ENCODE data around the gene RABEP2. TPM values are rescaled to one million over a fixed set of nuclear protein-coding genes. Genes with fewer than 3 reads are reported as not detected.
A peak's percentile ranks its signal among the peaks of the same experiment; 100 is the strongest.

RABEP2 gene
- polyA plus RNA-seq, 2 of the 4 experiments (the other 2 are of a cell fraction) = 6.0 to 13.7 TPM

DNA sequence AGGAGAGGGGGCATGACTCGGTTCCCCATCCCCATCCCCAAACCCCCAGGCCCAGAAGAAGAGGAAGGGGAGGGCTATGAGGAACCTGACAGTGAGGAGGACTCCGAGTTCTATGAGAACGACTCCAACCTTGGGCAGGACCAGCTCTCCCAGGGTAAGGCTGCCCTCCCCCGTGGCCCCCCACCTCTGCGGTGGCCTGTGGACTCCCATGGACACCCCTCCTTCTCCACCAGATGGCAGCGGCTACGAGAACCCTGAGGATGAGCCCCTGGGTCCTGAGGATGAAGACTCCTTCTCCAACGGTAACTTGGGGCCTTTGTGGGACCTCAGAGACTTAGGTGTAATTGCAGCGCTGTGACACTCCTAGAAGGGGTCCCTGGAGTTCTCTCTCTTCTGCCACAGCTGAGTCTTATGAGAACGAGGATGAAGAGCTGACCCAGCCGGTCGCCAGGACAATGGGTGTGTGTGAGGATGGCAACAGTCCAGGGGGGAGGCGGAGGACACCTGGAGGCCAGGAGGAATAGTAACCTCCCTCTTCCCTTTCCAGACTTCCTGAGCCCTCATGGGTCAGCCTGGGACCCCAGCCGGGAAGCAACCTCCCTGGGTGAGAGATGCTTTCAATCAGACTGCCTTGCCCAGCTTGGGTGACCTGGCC is 12.3 kb upstream of the RABEP2 start:
- H3K4me2 ChIP-seq = no peak overlapping the region
- H3K27ac ChIP-seq = no peak overlapping the region
- TF ChIP-seq FOSL2 (IDR thresholded peaks at IDR 0.05) = no peak
- no peak for TF ChIP-seq FOSL2 (CRISPR knock-in tag; IDR thresholded peaks at IDR 0.05)
- TF ChIP-seq MAFK (IDR thresholded peaks at IDR 0.05; ENCODE audit: partially characterized antibody) = no peak
- TF ChIP-seq EP300 (IDR thresholded peaks at IDR 0.05) = no peak
- TF ChIP-seq SREBF2 (IDR thresholded peaks at IDR 0.05) = no peak
- TF ChIP-seq, protein P1, sequence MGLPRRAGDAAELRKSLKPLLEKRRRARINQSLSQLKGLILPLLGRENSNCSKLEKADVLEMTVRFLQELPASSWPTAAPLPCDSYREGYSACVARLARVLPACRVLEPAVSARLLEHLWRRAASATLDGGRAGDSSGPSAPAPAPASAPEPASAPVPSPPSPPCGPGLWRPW (IDR thresholded peaks at IDR 0.05) = no peak
- no peak for TF ChIP-seq POLR2A (IDR thresholded peaks at IDR 0.05; ENCODE audit: low read length)
- TF ChIP-seq, protein P2, sequence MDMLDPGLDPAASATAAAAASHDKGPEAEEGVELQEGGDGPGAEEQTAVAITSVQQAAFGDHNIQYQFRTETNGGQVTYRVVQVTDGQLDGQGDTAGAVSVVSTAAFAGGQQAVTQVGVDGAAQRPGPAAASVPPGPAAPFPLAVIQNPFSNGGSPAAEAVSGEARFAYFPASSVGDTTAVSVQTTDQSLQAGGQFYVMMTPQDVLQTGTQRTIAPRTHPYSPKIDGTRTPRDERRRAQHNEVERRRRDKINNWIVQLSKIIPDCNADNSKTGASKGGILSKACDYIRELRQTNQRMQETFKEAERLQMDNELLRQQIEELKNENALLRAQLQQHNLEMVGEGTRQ (IDR thresholded peaks at IDR 0.05) = no peak
- TF ChIP-seq SMC3 (IDR thresholded peaks at IDR 0.05) = no peak
- H3K9me3 ChIP-seq = no peaks in the 10 kb centered on the region
- WGBS (ENCODE audit: missing lambda C conversion rate) = 72% methylated on average over 14 of the region's 14 CpGs
- no peak overlapping the region for H3K4me3 ChIP-seq
- H3K4me1 ChIP-seq = no peaks in the 10 kb centered on the region
- FAIRE-seq (no peak), DNase-seq (ENCODE audit: low read depth in 1 of 2, low spot score in 1 of 2) (no peak), ATAC-seq (peak in 1 of 2 experiments; percentile 31; a peak in 3 of 6 replicates)
- ChIA-PET CTCF (interaction anchor here (1.2 to 13.3 kb wide), 4 partner anchors 7 to 36 kb away, joined by 3 to 92 read pairs (median 5); no protein-coding TSS in a partner anchor), POLR2A (interaction anchor here (0.5 kb wide), 1 partner anchor 29 kb away, joined by 3 read pairs; no protein-coding TSS in a partner anchor)

DNA sequence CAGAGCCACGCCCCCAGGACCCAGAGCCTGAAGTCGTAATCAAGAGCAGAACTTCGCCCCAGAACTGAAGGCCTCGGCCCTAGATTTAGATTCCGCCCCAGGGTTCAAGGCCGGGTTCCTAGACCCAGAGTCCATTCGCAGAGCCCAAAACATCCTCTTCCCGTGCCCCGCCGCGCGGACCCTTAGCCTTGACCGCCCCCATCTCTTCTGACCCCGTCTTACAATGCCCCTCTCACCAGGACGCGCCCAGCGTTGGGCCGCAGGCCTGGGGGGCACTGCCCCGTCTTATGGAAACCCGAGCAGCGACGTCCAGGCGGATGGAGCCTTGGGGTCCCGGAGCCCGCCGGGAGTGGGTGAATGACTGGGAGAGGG is 11.7 kb upstream of the RABEP2 start:
- no peak for FAIRE-seq
- no peak for TF ChIP-seq MAZ (IDR thresholded peaks at IDR 0.05; ENCODE audit: borderline replicate concordance, low read depth, low read length)
- TF ChIP-seq, protein P3, sequence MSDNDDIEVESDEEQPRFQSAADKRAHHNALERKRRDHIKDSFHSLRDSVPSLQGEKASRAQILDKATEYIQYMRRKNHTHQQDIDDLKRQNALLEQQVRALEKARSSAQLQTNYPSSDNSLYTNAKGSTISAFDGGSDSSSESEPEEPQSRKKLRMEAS (IDR thresholded peaks at IDR 0.05) = no peak
- CTCF ChIA-PET = interaction anchor here (2.4 to 13.3 kb wide), 2 partner anchors 8 to 37 kb away, joined by 6 to 92 read pairs; no protein-coding TSS in a partner anchor

DNA sequence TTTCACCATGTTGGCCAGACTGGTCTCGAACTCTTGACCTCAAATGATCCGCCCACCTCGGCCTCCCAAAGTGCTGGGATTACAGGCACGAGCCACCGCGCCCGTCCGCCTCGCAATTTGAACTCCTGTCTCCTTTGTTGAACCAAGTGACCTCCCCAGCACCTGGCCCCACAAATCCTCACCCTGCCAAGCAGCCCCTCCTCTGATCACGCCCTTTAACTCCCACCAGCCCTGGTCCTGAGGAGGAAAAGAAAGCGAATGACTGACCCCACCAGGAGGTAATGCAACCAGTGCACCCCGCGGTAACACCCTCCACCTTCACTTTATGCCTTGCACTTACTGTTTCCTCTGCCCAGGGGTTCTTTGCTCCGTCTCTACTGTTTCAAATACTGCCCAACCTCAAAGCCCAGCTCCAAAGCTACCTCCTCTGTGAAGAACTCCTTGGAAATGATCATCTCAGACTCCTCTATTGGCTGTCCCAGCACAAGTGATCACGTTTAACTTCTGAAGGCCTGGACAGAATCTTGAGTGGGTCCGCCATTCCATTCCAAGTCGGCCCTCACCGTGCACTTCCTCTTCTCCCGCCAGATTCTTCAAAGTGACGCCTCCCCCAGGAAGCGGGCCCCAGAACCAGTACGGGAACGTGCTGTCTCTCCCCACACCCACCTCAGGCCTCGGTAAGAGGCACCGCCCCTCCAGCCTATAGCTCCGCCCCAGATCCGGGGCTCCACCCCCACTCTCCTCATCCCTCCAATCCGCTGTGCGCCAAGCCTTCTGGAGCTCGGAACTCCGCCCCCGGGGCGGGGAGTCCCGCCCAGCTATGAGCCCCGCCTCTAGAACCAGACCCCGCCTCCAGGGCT is 11.1 kb upstream of the RABEP2 start:
- CTCF ChIA-PET = interaction anchor here (2.4 to 13.3 kb wide), 2 partner anchors 8 to 38 kb away, joined by 6 to 92 read pairs; no protein-coding TSS in a partner anchor
- Histone ChIP-seq H3K4me3 (no peak overlapping the region), H3K4me2 (0 out of 3 replicates have a peak overlapping the region, but pooled peaks have one; percentile 13), H3K27ac (no peak overlapping the region), H3K4me1 (no peaks in the 10 kb centered on the region), H3K9me3 (no peaks in the 10 kb centered on the region)
- POLR2A ChIA-PET = no interaction called here
- peak; percentile 68 to 81 for DNase-seq (ENCODE audit: low read depth in 1 of 2, low spot score in 1 of 2)
- peak; percentile 64 to 94 for ATAC-seq
- 59% methylated on average over 28 of the region's 36 CpGs for WGBS (ENCODE audit: missing lambda C conversion rate)
- no peak for FAIRE-seq
- no peak for TF ChIP-seq FOXS1 (CRISPR knock-in tag; IDR thresholded peaks at IDR 0.05)
- no peak for TF ChIP-seq ZSCAN20 (CRISPR knock-in tag; IDR thresholded peaks at IDR 0.05)
- no peak for TF ChIP-seq MYC (IDR thresholded peaks at IDR 0.05; ENCODE audit: borderline replicate concordance, low read length)
- no peak for TF ChIP-seq TFCP2L1 (CRISPR knock-in tag; IDR thresholded peaks at IDR 0.05)
- TF ChIP-seq, protein P4, sequence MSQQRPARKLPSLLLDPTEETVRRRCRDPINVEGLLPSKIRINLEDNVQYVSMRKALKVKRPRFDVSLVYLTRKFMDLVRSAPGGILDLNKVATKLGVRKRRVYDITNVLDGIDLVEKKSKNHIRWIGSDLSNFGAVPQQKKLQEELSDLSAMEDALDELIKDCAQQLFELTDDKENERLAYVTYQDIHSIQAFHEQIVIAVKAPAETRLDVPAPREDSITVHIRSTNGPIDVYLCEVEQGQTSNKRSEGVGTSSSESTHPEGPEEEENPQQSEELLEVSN (IDR thresholded peaks at IDR 0.05; ENCODE audit: borderline replicate concordance, low read depth) = 0 out of 2 replicates have a peak, but pooled peaks have one; percentile 15

More for the DNA sequence above, 11.7 kb upstream of the RABEP2 start:
- DNase-seq (ENCODE audit: low read depth in 1 of 2, low spot score in 1 of 2) = no peak
- Histone ChIP-seq H3K4me1 (no peaks in the 10 kb centered on the region), H3K27ac (no peak overlapping the region), H3K4me2 (0 out of 3 replicates have a peak overlapping the region, but pooled peaks have one; percentile 13), H3K9me3 (no peaks in the 10 kb centered on the region), H3K4me3 (no peak overlapping the region)
- ATAC-seq = no peak
- 87% methylated on average over 23 of the region's 26 CpGs for WGBS (ENCODE audit: missing lambda C conversion rate)
- POLR2A ChIA-PET = no interaction called here

DNA sequence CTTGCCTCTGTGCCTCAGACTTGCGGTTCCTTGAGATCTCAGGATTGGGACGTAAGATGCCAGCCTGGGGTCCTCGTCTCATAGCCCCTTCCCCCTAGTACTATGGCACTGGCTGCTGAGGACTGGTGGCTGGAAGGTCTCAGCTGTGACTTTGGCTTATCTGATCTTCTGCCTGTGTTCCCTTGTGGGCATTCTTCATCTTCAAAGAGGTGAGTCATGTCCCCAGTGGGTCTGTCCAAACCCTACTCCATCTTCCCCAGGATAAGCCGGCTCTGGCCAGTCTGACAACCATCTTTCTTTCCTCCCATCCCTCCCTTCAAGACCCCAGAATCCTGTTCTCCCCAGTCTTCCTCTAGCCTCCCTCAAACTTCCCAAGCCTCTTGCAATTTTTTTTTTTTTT is 10.3 kb upstream of the RABEP2 start:
- FAIRE-seq = no peak
- Histone ChIP-seq H3K4me1 (no peaks in the 10 kb centered on the region), H3K4me2 (no peak overlapping the region), H3K27ac (no peak overlapping the region), H3K9me3 (no peaks in the 10 kb centered on the region), H3K4me3 (no peak overlapping the region)
- no peak for ATAC-seq
- ChIA-PET CTCF (interaction anchor here (1.2 to 13.3 kb wide), 3 partner anchors 9 to 121 kb away, joined by 3 to 92 read pairs (median 6); no protein-coding TSS in a partner anchor), POLR2A (no interaction called here)
- no peak for DNase-seq (ENCODE audit: low read depth in 1 of 2, low spot score in 1 of 2)
- 85% methylated on average over 4 of the region's 4 CpGs for WGBS (ENCODE audit: missing lambda C conversion rate)
- no peak for TF ChIP-seq CBX2 (IDR thresholded peaks at IDR 0.05; ENCODE audit: borderline replicate concordance, low read depth)
- TF ChIP-seq RFX5 (IDR thresholded peaks at IDR 0.05) = no peak
- no peak for TF ChIP-seq POLR2AphosphoS2 (conservative IDR thresholded peaks at IDR 0.05; ENCODE audit: low read length)
- no peak for TF ChIP-seq JUNB (IDR thresholded peaks at IDR 0.05)
- TF ChIP-seq POLR2A (IDR thresholded peaks at IDR 0.05; ENCODE audit: low read length) = no peak
- TF ChIP-seq, protein P5, sequence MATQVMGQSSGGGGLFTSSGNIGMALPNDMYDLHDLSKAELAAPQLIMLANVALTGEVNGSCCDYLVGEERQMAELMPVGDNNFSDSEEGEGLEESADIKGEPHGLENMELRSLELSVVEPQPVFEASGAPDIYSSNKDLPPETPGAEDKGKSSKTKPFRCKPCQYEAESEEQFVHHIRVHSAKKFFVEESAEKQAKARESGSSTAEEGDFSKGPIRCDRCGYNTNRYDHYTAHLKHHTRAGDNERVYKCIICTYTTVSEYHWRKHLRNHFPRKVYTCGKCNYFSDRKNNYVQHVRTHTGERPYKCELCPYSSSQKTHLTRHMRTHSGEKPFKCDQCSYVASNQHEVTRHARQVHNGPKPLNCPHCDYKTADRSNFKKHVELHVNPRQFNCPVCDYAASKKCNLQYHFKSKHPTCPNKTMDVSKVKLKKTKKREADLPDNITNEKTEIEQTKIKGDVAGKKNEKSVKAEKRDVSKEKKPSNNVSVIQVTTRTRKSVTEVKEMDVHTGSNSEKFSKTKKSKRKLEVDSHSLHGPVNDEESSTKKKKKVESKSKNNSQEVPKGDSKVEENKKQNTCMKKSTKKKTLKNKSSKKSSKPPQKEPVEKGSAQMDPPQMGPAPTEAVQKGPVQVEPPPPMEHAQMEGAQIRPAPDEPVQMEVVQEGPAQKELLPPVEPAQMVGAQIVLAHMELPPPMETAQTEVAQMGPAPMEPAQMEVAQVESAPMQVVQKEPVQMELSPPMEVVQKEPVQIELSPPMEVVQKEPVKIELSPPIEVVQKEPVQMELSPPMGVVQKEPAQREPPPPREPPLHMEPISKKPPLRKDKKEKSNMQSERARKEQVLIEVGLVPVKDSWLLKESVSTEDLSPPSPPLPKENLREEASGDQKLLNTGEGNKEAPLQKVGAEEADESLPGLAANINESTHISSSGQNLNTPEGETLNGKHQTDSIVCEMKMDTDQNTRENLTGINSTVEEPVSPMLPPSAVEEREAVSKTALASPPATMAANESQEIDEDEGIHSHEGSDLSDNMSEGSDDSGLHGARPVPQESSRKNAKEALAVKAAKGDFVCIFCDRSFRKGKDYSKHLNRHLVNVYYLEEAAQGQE (IDR thresholded peaks at IDR 0.05) = no peak
- TF ChIP-seq HEYL (CRISPR knock-in tag; IDR thresholded peaks at IDR 0.05) = no peak
- no peak for TF ChIP-seq EHMT2 (IDR thresholded peaks at IDR 0.05; ENCODE audit: low read depth)
- TF ChIP-seq NR3C1 (IDR thresholded peaks at IDR 0.05) = no peak
- TF ChIP-seq, protein P3 (IDR thresholded peaks at IDR 0.05) = no peak

Data from A549 (cell line).